Transverse colon (tissue), 3 donors: ENCODE data around the gene IRF9.

ENCODE experiments used
- POLR2A ChIP-seq: fragments of 450-650 bp; IDR thresholded peaks from one replicate; pipeline ENCODE4 v1.6.1; 2016; ENCODE audit warnings: antibody characterized with exemption, mild to moderate bottlenecking, moderate library complexity
- TF ChIP-seq, protein P1 (sequence below), 5 experiments: fragments of 200-600 bp in 3 of 5; fragments of 450-650 bp in 2 of 5; sonication (generic) in 3 of 5; IDR thresholded peaks; 1 replicate in 2 of 5; 2 replicates in 3 of 5; pipeline ENCODE4 v1.5.1; 2016 to 2017; ENCODE audit warnings: antibody characterized with exemption in 5 of 5, inconsistent platforms in 3 of 5, mild to moderate bottlenecking in 2 of 5, moderate library complexity in 1 of 5

DNA sequence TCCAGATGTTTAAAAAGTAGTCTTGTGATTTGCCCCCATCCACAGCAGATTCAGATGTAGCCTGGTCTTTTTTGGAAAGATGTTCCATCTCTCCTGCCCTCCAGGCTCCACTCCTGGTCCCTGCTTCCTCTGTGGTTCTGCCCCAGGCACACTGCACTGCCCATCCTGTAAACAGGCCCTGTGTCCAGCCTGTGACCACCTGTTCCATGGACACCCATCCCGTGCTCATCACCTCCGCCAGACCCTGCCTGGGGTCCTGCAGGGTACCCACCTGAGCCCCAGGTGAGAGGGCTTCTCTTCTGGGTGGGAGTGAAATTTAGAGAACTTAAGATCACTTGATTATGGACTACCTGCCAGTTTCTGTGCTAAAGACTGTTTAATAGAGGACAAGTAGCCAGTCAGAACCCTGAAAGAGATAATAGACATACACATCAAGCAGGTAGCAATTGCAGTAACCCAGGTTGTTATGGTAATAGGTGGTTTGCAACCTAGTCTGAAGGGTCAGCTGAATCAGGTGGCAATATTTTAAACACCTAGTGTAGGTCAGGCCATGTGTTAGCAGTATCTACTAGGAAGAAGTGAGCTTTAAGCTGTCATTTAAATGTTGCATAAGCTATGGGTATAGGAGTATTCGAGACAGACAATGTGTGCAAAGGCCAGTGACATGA, 11.6 kb upstream of the IRF9 start:
- TF ChIP-seq, protein P1, sequence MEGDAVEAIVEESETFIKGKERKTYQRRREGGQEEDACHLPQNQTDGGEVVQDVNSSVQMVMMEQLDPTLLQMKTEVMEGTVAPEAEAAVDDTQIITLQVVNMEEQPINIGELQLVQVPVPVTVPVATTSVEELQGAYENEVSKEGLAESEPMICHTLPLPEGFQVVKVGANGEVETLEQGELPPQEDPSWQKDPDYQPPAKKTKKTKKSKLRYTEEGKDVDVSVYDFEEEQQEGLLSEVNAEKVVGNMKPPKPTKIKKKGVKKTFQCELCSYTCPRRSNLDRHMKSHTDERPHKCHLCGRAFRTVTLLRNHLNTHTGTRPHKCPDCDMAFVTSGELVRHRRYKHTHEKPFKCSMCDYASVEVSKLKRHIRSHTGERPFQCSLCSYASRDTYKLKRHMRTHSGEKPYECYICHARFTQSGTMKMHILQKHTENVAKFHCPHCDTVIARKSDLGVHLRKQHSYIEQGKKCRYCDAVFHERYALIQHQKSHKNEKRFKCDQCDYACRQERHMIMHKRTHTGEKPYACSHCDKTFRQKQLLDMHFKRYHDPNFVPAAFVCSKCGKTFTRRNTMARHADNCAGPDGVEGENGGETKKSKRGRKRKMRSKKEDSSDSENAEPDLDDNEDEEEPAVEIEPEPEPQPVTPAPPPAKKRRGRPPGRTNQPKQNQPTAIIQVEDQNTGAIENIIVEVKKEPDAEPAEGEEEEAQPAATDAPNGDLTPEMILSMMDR (IDR thresholded peaks at IDR 0.05) = no peak
- TF ChIP-seq POLR2A = no peak
